MM.1S (cell line): ENCODE results near the gene ANKRD30A.

Experiments
- EZH2 ChIP-seq: fragments of 300-600 bp; sonication (generic); optimal IDR thresholded peaks from 2 replicates; pipeline ENCODE3; 2017; ENCODE audit warnings: low read depth, mild to moderate bottlenecking, antibody characterized with exemption, low read length, mixed read lengths
- TF ChIP-seq, protein P1 (sequence below): fragments of 300-600 bp; sonication (generic); IDR thresholded peaks from 2 replicates; pipeline ENCODE4 v1.5.1; 2016; ENCODE audit warnings: antibody characterized with exemption, low read length, mixed read lengths

DNA sequence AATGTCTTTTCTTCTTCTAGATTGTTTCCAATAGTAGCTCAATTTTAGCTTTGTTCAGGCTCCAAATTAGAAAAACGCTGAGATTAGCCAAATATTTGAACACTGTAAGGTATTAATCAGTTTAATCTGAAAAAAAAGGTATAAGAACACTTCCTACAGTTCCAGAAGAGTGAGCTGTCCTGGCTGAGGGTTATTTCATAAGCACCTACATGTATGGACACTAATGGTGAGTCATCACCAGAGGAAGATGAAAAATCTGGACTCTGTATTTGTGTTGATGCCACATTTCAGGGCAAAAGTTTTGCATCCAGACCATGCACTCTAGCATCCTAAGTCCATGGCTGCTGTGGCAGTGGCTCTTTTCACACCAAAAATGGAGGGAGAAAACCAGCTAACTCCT, 189.5 kb downstream of the ANKRD30A start:
- TF ChIP-seq, protein P1, sequence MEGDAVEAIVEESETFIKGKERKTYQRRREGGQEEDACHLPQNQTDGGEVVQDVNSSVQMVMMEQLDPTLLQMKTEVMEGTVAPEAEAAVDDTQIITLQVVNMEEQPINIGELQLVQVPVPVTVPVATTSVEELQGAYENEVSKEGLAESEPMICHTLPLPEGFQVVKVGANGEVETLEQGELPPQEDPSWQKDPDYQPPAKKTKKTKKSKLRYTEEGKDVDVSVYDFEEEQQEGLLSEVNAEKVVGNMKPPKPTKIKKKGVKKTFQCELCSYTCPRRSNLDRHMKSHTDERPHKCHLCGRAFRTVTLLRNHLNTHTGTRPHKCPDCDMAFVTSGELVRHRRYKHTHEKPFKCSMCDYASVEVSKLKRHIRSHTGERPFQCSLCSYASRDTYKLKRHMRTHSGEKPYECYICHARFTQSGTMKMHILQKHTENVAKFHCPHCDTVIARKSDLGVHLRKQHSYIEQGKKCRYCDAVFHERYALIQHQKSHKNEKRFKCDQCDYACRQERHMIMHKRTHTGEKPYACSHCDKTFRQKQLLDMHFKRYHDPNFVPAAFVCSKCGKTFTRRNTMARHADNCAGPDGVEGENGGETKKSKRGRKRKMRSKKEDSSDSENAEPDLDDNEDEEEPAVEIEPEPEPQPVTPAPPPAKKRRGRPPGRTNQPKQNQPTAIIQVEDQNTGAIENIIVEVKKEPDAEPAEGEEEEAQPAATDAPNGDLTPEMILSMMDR: no peak
- TF ChIP-seq EZH2: no peak
